HG02981 (cell line): ENCODE data around the gene GLCCI1.

ENCODE experiments used
- ATAC-seq: cut with Tn5 transposase; IDR thresholded peaks from one replicate; pipeline ENCODE4 v1.9.1; 2021; ENCODE audit warnings: mild to moderate bottlenecking, moderate library complexity; ENCODE audit not compliant: unreplicated experiment

GLCCI1 gene

DNA sequence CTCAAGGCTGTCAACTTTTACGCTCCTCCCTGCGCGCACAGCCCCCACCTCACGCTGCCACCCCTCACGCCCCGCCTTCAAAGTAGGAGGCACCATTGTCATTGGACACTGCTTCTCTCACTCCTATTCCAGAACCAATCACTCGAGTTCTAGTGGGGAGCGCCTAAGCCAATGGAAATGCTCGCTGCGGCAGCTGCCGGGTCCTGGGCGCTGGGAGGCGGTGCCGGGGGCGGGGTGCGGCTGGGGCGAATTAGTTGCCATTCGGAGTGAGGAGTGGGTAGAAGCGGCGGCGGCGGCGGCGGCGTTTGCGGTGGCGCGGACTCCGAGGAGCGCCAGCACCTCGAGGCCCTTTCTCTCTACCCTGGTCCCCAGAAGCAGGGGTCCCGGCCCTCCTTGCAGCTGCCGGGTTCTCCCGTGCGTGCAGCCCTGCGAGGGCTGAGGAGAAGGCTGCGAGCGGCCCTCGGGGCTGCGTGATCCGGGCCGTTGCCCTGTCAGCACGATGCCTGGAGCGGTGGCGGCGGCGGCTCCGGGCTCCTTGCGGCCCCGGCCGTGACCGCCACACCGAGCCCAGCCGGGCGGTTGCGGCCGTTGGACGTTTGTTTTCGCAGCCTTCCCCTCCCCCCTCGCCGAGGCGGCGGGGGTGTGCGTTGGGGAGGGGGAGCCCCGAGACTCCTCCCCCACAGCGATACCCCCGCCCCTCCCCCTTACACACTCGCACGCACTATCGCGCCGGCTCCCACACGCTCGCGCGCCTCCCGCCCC lies at the start of gene GLCCI1:
Gene GLCCI1 (plus strand): TSS at position 253 of the 762 bp plus-strand sequence. CDS start 555 bp downstream, outside the sequence.
- peak; percentile 87 for ATAC-seq

GRCh38 chr7:7919449-7919945 lies 49.1 kb upstream of the GLCCI1 start:
- ATAC-seq = peak; percentile 19

DNA sequence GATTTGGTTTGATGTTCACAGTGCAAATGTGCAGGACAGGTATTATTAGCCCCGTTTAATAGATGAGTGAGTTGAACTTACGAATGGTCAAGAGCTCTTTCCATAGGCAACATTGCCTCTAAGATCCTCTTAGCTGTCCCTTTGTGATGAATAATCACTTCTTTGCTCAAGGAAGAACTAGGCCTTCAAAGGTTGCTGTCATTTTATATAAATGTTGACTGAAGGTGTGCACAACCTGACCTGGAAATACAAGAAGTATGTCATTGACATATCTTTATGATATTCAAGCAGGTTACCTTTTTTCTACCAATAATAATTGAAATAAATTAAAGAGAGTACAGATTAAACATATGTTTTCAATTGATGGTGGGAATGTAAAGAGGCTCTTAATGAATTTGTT lies 48.5 kb upstream of the GLCCI1 start:
- ATAC-seq = no peak

DNA sequence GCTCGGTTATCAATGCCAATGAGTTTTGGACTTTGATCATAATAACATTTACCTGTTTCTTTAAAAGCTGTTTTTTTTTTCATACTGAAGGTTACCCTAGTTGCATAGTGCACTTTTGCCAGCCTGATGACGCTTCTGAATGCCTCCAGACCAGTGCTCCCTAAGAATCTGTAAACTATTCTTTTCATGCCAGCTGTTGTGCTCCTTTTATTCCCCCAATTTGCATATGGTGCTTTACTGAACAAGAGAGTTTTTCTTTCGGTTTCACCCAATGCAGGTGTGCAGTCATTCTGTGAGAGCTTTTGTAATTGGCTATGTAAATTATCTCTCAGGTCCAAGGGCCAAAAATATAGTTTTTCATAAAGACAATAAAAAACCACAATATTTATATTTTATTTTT lies 48.1 kb upstream of the GLCCI1 start:
- ATAC-seq = peak; percentile 95

DNA sequence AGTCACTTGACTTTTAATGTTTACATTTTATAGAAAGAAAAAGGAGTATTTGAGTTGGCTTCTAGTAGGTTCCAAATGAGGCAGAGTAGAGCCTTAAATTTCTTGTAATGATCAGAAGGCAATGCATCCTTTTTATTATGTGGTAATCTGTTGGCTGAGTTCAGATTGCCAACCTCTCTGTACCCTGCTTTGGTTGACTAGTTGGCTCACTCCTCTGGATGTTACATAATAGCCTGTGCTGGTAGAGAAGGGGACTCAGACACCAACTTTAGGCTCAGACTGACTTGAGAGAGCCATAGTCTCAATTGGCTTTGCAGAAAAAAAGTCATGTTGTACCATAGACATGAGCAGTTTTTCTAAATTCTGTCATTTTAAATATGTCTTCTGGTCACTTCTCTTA lies 46.8 kb upstream of the GLCCI1 start:
- no peak for ATAC-seq

GRCh38 chr7:7922684-7923385 lies 45.8 kb upstream of the GLCCI1 start:
- no peak for ATAC-seq

DNA sequence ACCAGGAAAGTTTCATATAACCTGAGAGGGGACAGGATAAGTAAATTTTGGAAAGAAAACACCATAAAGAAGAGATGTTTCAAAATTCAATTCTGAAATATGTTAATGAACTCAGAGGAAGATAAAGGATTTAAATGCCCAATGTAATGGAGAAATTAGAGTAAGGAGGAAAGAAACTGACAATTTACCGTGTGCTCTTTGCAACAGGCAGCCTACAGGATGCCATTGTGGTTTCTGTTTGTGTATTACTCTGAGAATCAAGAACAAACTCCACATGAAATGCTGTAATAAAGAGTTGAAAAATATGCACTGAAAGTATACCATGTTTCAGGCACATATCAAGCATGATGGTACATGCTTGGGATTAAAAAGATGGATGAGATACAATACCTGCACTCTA lies 44.8 kb upstream of the GLCCI1 start:
- ATAC-seq = no peak

- ATAC-seq = no peak
Observed at GRCh38 chr7:7924303-7924702, 44.3 kb upstream of the GLCCI1 start.

- ATAC-seq = no peak
Observed at GRCh38 chr7:7931626-7932025, 37.0 kb upstream of the GLCCI1 start.

DNA sequence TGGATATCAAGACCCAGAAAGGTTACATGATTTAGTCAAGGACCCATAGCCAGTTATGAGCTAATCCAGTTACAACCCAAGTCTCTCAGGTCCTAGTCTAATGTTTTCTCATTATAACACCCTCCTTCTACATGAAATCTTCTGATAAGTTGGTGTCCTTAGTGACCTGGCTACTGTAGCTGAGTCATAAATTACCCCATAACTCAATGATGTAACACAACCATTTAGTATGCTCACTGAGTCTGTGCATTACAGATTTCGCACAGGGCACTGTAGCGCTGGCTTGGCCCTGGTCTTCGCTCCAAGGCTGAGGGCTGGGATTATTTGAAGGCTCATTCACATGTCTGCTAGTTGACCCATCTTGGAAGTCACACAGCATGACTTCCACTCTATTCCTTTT lies 36.0 kb upstream of the GLCCI1 start:
- ATAC-seq = no peak

DNA sequence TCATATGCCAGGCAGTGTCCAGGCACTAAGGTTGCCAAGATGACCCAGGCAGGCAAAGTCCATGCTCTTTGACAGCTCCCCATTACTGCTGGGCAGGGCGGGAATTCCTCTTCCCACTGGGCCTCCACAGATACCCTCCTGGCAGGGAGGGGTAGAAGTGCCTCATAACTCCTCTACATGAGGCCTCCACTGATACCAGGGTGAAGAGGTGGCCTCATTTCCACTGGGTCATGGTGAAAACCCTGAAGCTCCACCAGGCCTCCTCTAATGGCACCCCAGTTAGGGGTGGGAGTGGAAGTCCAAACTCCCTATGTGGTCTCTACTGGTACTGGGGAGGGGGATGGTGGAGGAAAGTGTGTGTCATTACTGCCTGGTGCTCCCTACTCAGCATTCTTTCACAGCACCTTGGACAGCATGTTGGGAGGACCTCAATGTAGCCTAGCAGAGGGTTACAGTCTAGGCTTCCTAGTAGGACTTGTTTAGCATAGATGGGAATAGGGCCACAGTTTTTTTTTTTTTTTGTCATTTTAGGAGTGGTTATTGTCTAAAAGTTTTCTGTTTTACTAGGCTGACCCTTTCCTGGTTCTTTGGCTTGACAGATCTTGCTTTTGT lies 34.6 kb upstream of the GLCCI1 start:
- no peak for ATAC-seq

GRCh38 chr7:7934945-7935344 lies 33.7 kb upstream of the GLCCI1 start:
- ATAC-seq = no peak

GRCh38 chr7:7938471-7938870 lies 30.1 kb upstream of the GLCCI1 start:
- no peak for ATAC-seq

DNA sequence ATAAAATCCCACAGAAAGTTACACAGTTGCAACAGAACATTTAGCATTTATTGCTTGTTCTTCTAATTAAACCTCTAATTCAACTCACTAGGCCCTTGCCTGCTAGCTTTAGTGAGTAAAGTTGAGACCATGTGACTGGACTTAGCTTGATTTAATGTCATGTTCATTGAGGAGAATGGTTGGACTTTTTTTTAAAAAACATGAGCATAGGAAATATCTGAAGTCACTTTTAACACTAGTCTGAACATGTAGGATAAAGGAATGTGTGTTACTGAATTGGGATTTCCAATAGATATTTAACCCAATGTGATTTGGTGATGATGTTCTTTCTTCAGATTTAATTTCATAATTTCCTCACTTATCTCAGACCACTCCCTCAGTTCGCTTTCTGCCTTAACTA lies 24.6 kb upstream of the GLCCI1 start:
- no peak for ATAC-seq

- ATAC-seq = peak; percentile 93
Observed at GRCh38 chr7:7944619-7945282, 23.8 kb upstream of the GLCCI1 start.

- no peak for ATAC-seq
Observed at GRCh38 chr7:7946486-7946885, 22.1 kb upstream of the GLCCI1 start.

DNA sequence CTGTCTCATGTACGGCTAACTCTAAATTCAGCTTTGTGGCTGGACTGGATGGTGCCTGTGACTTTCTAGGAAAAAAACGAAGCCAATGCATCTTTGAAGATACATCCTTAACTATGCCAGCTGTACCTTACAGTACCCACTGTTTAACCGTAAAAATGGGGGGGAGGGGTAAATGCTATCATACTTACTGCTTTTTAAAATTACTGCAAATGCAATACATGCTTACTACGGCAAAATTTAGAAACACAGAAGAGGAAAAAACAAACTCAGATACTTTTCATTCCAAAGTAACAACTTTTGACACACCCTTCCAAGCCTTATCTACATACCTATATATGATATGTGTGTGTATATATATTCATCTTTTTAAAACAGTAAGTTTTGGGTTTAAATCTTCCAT lies 20.4 kb upstream of the GLCCI1 start:
- ATAC-seq = no peak

DNA sequence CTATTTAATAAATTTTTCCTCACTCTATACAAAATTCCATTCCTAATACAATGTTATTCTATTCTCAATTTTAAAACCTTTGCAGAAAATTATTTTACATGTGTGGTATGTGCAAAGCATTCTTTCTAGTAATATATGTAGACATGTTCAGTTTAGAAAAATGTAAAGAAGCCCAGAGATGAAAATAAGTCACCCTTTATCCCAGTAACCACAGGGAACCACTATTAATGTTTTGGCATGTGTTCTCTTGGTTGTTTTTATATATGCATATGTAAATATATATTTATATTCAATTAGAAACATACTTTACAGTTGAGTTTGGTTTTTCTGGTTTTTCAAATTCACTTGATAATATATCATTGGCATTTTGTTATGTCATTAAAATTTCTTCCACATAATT lies 14.8 kb upstream of the GLCCI1 start:
- ATAC-seq = no peak

DNA sequence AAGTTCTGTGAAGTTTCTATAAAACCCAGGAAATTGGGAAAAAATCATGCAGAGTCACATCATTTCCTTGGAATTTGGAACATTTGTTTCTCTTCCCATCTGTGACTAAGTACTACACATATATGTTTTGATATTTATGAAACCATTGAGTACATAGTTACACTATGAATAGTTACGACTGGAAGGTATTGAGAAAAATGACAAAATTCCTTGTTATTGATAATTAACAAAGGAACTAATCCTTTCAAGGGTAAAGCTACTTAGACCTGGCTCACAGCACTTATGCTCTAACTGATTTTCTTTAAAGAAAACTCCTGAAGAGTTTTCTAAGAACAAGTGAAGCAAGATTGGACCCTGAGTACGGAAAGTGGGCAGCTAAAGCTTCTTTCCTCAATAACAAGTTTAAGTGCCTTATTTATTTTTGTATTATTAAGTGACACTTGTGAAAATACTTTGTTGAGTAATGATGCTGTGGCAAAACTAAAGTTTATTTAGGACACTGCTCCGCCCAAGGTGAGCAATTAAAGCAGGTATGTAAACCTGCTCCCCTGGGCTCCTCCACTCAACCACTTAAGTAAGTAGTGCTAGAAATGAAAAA lies 12.0 kb upstream of the GLCCI1 start:
- ATAC-seq = no peak

- no peak for ATAC-seq
Observed at GRCh38 chr7:7957513-7957912, 11.1 kb upstream of the GLCCI1 start.
